OCI-LY3 (cell line): ENCODE data around the gene SFRP2.

Experiments used
- CTCF ChIP-seq: fragments of 200-600, 300-600 bp; sonication (generic); IDR thresholded peaks from 2 replicates; pipeline ENCODE4 v1.5.1; 2014; ENCODE audit warnings: antibody characterized with exemption, low read length, low read depth
- EZH2phosphoT487 ChIP-seq: fragments of 200-600 bp; shearing (Covaris generic); IDR thresholded peaks from 2 replicates; pipeline ENCODE4 v1.6.1; 2018; ENCODE audit warnings: antibody characterized with exemption, mixed run types, low read depth

GRCh38 chr4:153831245-153831644 lies 42.4 kb upstream of the SFRP2 start:
- TF ChIP-seq CTCF: no peak
- TF ChIP-seq EZH2phosphoT487: no peak
